Mesodermal cell (in vitro differentiated cells): ENCODE measurements around the gene LIFR.

Source experiments
- H3K27ac ChIP-seq: 2 replicates; pipeline ENCODE4 v1.7.0; 2013; ENCODE audit warnings: mild to moderate bottlenecking, low read depth, low read length, moderate library complexity; ENCODE audit not compliant: severe bottlenecking
- H3K36me3 ChIP-seq: 2 replicates; pipeline ENCODE4 v1.7.1; 2013; ENCODE audit warnings: mild to moderate bottlenecking, low read length, moderate library complexity; ENCODE audit not compliant: control insufficient read depth, insufficient read depth
- H3K4me1 ChIP-seq: one replicate; pipeline ENCODE4 v1.7.1; 2013; ENCODE audit warnings: mild to moderate bottlenecking, low read length; ENCODE audit not compliant: insufficient read depth, control insufficient read depth, poor library complexity, severe bottlenecking
- H3K4me3 ChIP-seq: 2 replicates; pipeline ENCODE4 v1.7.0; 2013; ENCODE audit warnings: low read length, control low read depth, mild to moderate bottlenecking; ENCODE audit not compliant: insufficient read depth, poor library complexity, severe bottlenecking; ENCODE audit errors: extremely low read depth
- H3K9me3 ChIP-seq: 2 replicates; pipeline ENCODE4 v1.7.1; 2013; ENCODE audit warnings: mild to moderate bottlenecking, low read length, moderate library complexity; ENCODE audit not compliant: control insufficient read depth
- WGBS, 2 experiments: methylation state at CpG; one replicate each; pipeline ENCODE4 v1.1.5; 2013; ENCODE audit warnings: missing lambda C conversion rate in 2 of 2; ENCODE audit not compliant: insufficient coverage in 2 of 2; 5-methylcytosine and 5-hydroxymethylcytosine counted together

LIFR gene

GRCh38 chr5:38598296-38598993, 42.0 kb upstream of the LIFR start:
- Histone ChIP-seq H3K36me3 (no peaks in the 10 kb centered on the region), H3K4me1 (peaks cover 74% of the 10 kb centered on the region), H3K27ac (peak overlapping the region; percentile 95), H3K9me3 (peaks cover 3% of the 10 kb centered on the region), H3K4me3 (no peak overlapping the region)
- WGBS, 2 experiments, result 87 to 90% methylated on average over 7 to 8 of the region's 8 CpGs

- H3K4me3 ChIP-seq, result no peak overlapping the region
- no peaks in the 10 kb centered on the region for H3K36me3 ChIP-seq
- peaks cover 68% of the 10 kb centered on the region for H3K4me1 ChIP-seq
- H3K27ac ChIP-seq, result peak overlapping the region; percentile 72
- peaks cover under 1% of the 10 kb centered on the region for H3K9me3 ChIP-seq
- 75 to 100% methylated on average over 1 of the region's 2 CpGs for WGBS, 2 experiments
Observed at GRCh38 chr5:38596981-38597380, 40.5 kb upstream of the LIFR start.

GRCh38 chr5:38595132-38595745, 38.8 kb upstream of the LIFR start:
- Histone ChIP-seq H3K9me3 (no peaks in the 10 kb centered on the region), H3K36me3 (no peaks in the 10 kb centered on the region), H3K27ac (peak overlapping the region; percentile 58), H3K4me3 (peak overlapping the region; percentile 21), H3K4me1 (peaks cover 59% of the 10 kb centered on the region)
- WGBS, 2 experiments, result 48 to 74% methylated on average over 4 to 5 of the region's 5 CpGs

GRCh38 chr5:38593959-38594358, 37.5 kb upstream of the LIFR start:
- no peaks in the 10 kb centered on the region for H3K9me3 ChIP-seq
- H3K27ac ChIP-seq, result no peak overlapping the region
- WGBS, 2 experiments, result 96 to 97% methylated on average over 6 to 7 of the region's 7 CpGs
- peak overlapping the region; percentile 21 for H3K4me3 ChIP-seq
- H3K36me3 ChIP-seq, result no peaks in the 10 kb centered on the region
- peaks cover 53% of the 10 kb centered on the region for H3K4me1 ChIP-seq

- H3K4me1 ChIP-seq, result peaks cover 29% of the 10 kb centered on the region
- no peaks in the 10 kb centered on the region for H3K36me3 ChIP-seq
- H3K9me3 ChIP-seq, result no peaks in the 10 kb centered on the region
- H3K4me3 ChIP-seq, result no peak overlapping the region
- no peak overlapping the region for H3K27ac ChIP-seq
- WGBS, 2 experiments, result 100% methylated on average over 1 to 2 of the region's 2 CpGs
Observed at GRCh38 chr5:38591523-38591849, 35.0 kb upstream of the LIFR start.

- WGBS, 2 experiments, result 92 to 100% methylated on average over 1 to 2 of the region's 2 CpGs
- H3K4me1 ChIP-seq, result peaks cover 24% of the 10 kb centered on the region
- H3K9me3 ChIP-seq, result no peaks in the 10 kb centered on the region
- no peaks in the 10 kb centered on the region for H3K36me3 ChIP-seq
- H3K4me3 ChIP-seq, result no peak overlapping the region
- H3K27ac ChIP-seq, result no peak overlapping the region
Observed at GRCh38 chr5:38590838-38591522, 34.5 kb upstream of the LIFR start.

- Histone ChIP-seq H3K4me1 (peaks cover 14% of the 10 kb centered on the region), H3K27ac (no peak overlapping the region), H3K36me3 (no peaks in the 10 kb centered on the region), H3K9me3 (no peaks in the 10 kb centered on the region), H3K4me3 (no peak overlapping the region)
- no CpG with 5 or more reads among the region's 4 CpGs for WGBS, 2 experiments
Observed at GRCh38 chr5:38589629-38590028, 33.2 kb upstream of the LIFR start.

GRCh38 chr5:38585816-38586215, 29.4 kb upstream of the LIFR start:
- WGBS, 2 experiments, result 76 to 100% methylated on average over 1 to 2 of the region's 6 CpGs

GRCh38 chr5:38583500-38583899, 27.1 kb upstream of the LIFR start:
- no peaks in the 10 kb centered on the region for H3K36me3 ChIP-seq
- H3K27ac ChIP-seq, result no peak overlapping the region
- no peaks in the 10 kb centered on the region for H3K9me3 ChIP-seq
- H3K4me3 ChIP-seq, result no peak overlapping the region
- no peaks in the 10 kb centered on the region for H3K4me1 ChIP-seq
- WGBS, 2 experiments, result no CpG with 5 or more reads among the region's 1 CpG

More at GRCh38 chr5:38585816-38586215, 29.4 kb upstream of the LIFR start:
- Histone ChIP-seq H3K27ac (no peak overlapping the region), H3K36me3 (no peaks in the 10 kb centered on the region), H3K4me3 (no peak overlapping the region), H3K4me1 (no peaks in the 10 kb centered on the region), H3K9me3 (no peaks in the 10 kb centered on the region)

- no peak overlapping the region for H3K4me3 ChIP-seq
- H3K36me3 ChIP-seq, result no peaks in the 10 kb centered on the region
- no peaks in the 10 kb centered on the region for H3K4me1 ChIP-seq
- no peak overlapping the region for H3K27ac ChIP-seq
- H3K9me3 ChIP-seq, result no peaks in the 10 kb centered on the region
- 100% methylated on average over 1 of the region's 5 CpGs; no CpG with 5 or more reads in 1 of the 2 experiments for WGBS, 2 experiments
Observed at GRCh38 chr5:38582975-38583319, 26.5 kb upstream of the LIFR start.
